Neural cell (in vitro differentiated cells): ENCODE measurements around the gene COP1. TPM values are rescaled to one million over a fixed set of nuclear protein-coding genes. Genes with fewer than 3 reads are reported as not detected.

Source experiments
- H2AFZ ChIP-seq: fragments of 200-600, 300-800 bp; sonication (generic), shearing (Covaris generic); 2 replicates; pipeline ENCODE4 v1.6.0; 2014; ENCODE audit warnings: low read depth, mild to moderate bottlenecking, antibody characterized with exemption, low read length, moderate library complexity
- H3F3A ChIP-seq: fragments of 200-600 bp; shearing (Covaris generic); 2 replicates; pipeline ENCODE4 v1.6.1; 2016; ENCODE audit warnings: mild to moderate bottlenecking, moderate library complexity, mixed read lengths, antibody characterized with exemption, low read length; ENCODE audit not compliant: insufficient read depth, poor library complexity, severe bottlenecking
- H3K27ac ChIP-seq: fragments of 200-600, 300-800 bp; sonication (generic), shearing (Covaris generic); 2 replicates; pipeline ENCODE4 v1.5.1; 2014; ENCODE audit warnings: mild to moderate bottlenecking, low read length, moderate library complexity
- H3K27me3 ChIP-seq: fragments of 300-800, 200-600 bp; sonication (generic), shearing (Covaris generic); 2 replicates; pipeline ENCODE4 v1.6.0; 2014; ENCODE audit warnings: mild to moderate bottlenecking, low read depth, low read length, moderate library complexity; ENCODE audit not compliant: insufficient read depth
- H3K36me3 ChIP-seq: fragments of 300-800, 200-600 bp; sonication (generic), shearing (Covaris generic); 2 replicates; pipeline ENCODE4 v1.5.1; 2014; ENCODE audit warnings: mild to moderate bottlenecking, antibody characterized with exemption, low read length, moderate library complexity; ENCODE audit not compliant: insufficient read depth
- H3K4me2 ChIP-seq: fragments of 300-800, 200-600 bp; sonication (generic), shearing (Covaris generic); 2 replicates; pipeline ENCODE4 v1.6.0; 2014; ENCODE audit warnings: mild to moderate bottlenecking, low read length
- H3K4me3 ChIP-seq: fragments of 300-800, 200-600 bp; sonication (generic), shearing (Covaris generic); 2 replicates; pipeline ENCODE4 v1.5.1; 2014; ENCODE audit warnings: mild to moderate bottlenecking, low read length, moderate library complexity
- H3K79me2 ChIP-seq: fragments of 200-600 bp; shearing (Covaris generic); replicated peaks from 2 replicates; pipeline ENCODE4 v1.6.0; 2014; ENCODE audit warnings: mild to moderate bottlenecking, low read length, moderate library complexity; ENCODE audit not compliant: insufficient read depth
- H3K9ac ChIP-seq: fragments of 300-800, 200-600 bp; sonication (generic), shearing (Covaris generic); 2 replicates; pipeline ENCODE4 v1.6.1; 2016; ENCODE audit warnings: mild to moderate bottlenecking, low read length, mixed read lengths
- H3K9me2 ChIP-seq: fragments of 200-600 bp; shearing (Covaris generic); 2 replicates; pipeline ENCODE4 v1.6.1; 2016; ENCODE audit warnings: mild to moderate bottlenecking, low read length, mixed read lengths; ENCODE audit not compliant: insufficient read depth
- H3K9me3 ChIP-seq: fragments of 200-600, 300-800 bp; sonication (generic), shearing (Covaris generic); 2 replicates; pipeline ENCODE4 v1.6.1; 2016; ENCODE audit warnings: mild to moderate bottlenecking, mixed run types, low read length, moderate library complexity, mixed read lengths
- H4K20me1 ChIP-seq: fragments of 200-600 bp; shearing (Covaris generic); 2 replicates; pipeline ENCODE4 v1.6.1; 2016; ENCODE audit warnings: mild to moderate bottlenecking, mixed run types; ENCODE audit not compliant: insufficient read depth
- CTCF ChIP-seq: fragments of 450-650 bp; IDR thresholded peaks from 2 replicates; pipeline ENCODE4 v1.5.1; 2014; ENCODE audit warnings: antibody characterized with exemption, mild to moderate bottlenecking, moderate library complexity; ENCODE audit not compliant: poor library complexity, severe bottlenecking
- EP300 ChIP-seq: fragments of 450-650 bp; conservative IDR thresholded peaks from 2 replicates; pipeline ENCODE4 v1.6.1; 2014; ENCODE audit warnings: antibody characterized with exemption, mild to moderate bottlenecking, moderate library complexity; ENCODE audit not compliant: poor library complexity, severe bottlenecking
- EZH2 ChIP-seq: fragments of 200-600, 300-800 bp; shearing (Covaris generic), sonication (generic); IDR thresholded peaks from 2 replicates; pipeline ENCODE4 v1.6.1; 2014; ENCODE audit warnings: antibody characterized with exemption, low read length, borderline replicate concordance, mild to moderate bottlenecking; ENCODE audit not compliant: insufficient read depth, poor library complexity, severe bottlenecking
- MXI1 ChIP-seq: fragments of 450-650 bp; conservative IDR thresholded peaks from 2 replicates; pipeline ENCODE4 v1.6.1; 2014; ENCODE audit warnings: antibody characterized with exemption, mild to moderate bottlenecking; ENCODE audit not compliant: poor library complexity, severe bottlenecking
- POLR2AphosphoS5 ChIP-seq: IDR thresholded peaks from 2 replicates; pipeline ENCODE4 v1.6.1; 2012
- RAD21 ChIP-seq: fragments of 450-650 bp; conservative IDR thresholded peaks from 2 replicates; pipeline ENCODE4 v1.6.1; 2014; ENCODE audit warnings: antibody characterized with exemption, mild to moderate bottlenecking, moderate library complexity
- SMC3 ChIP-seq: fragments of 450-650 bp; conservative IDR thresholded peaks from 2 replicates; pipeline ENCODE4 v1.6.1; 2014; ENCODE audit warnings: antibody characterized with exemption, mild to moderate bottlenecking, moderate library complexity; ENCODE audit not compliant: poor library complexity
- TAF1 ChIP-seq: IDR thresholded peaks from 2 replicates; pipeline ENCODE4 v1.6.1; 2012; ENCODE audit warnings: low read depth
- polyA plus RNA-seq: library from polyadenylated mRNA; depleted of rRNA; stranded (reverse); fragments of >200 nt; gene quantifications from 2 replicates; pipeline ENCODE4 v1.2.3, GENCODE V29; 2014
- TF ChIP-seq, protein P1 (sequence below): IDR thresholded peaks from 2 replicates; pipeline ENCODE4 v1.6.1; 2012; ENCODE audit warnings: borderline replicate concordance

Gene COP1
- polyA plus RNA-seq, 1 donor from 2014 or later, result 72.3 TPM

DNA sequence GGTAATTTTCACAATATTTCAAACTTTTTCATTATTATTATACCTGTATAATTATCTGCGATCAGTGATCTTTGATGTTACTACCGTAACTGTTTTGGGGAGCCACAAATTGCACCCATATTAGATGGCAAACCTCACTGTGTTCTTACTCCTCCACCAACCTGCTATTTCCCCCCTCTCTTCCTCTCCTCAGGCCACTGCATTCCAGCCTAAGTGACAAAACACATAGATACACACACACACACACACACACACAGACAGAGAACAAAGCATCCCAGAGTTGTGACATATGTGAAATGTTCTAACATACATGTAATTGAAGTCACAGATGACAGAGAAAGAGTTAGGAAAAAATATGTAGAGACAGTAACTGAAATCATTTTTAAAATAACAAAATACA lies 18.5 kb downstream of the COP1 start:
- no peak overlapping the region for H3K27ac ChIP-seq
- H3K79me2 ChIP-seq, result peaks cover 82% of the 10 kb centered on the region
- no peak overlapping the region for H3K4me2 ChIP-seq
- H3F3A ChIP-seq, result no peaks in the 10 kb centered on the region
- TF ChIP-seq, protein P1, sequence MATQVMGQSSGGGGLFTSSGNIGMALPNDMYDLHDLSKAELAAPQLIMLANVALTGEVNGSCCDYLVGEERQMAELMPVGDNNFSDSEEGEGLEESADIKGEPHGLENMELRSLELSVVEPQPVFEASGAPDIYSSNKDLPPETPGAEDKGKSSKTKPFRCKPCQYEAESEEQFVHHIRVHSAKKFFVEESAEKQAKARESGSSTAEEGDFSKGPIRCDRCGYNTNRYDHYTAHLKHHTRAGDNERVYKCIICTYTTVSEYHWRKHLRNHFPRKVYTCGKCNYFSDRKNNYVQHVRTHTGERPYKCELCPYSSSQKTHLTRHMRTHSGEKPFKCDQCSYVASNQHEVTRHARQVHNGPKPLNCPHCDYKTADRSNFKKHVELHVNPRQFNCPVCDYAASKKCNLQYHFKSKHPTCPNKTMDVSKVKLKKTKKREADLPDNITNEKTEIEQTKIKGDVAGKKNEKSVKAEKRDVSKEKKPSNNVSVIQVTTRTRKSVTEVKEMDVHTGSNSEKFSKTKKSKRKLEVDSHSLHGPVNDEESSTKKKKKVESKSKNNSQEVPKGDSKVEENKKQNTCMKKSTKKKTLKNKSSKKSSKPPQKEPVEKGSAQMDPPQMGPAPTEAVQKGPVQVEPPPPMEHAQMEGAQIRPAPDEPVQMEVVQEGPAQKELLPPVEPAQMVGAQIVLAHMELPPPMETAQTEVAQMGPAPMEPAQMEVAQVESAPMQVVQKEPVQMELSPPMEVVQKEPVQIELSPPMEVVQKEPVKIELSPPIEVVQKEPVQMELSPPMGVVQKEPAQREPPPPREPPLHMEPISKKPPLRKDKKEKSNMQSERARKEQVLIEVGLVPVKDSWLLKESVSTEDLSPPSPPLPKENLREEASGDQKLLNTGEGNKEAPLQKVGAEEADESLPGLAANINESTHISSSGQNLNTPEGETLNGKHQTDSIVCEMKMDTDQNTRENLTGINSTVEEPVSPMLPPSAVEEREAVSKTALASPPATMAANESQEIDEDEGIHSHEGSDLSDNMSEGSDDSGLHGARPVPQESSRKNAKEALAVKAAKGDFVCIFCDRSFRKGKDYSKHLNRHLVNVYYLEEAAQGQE, result no peak
- TF ChIP-seq EP300 (no peak), RAD21 (no peak), MXI1 (no peak), EZH2 (no peak), TAF1 (no peak), CTCF (no peak), POLR2AphosphoS5 (no peak), SMC3 (no peak)
- H4K20me1 ChIP-seq, result no peaks in the 10 kb centered on the region
- H2AFZ ChIP-seq, result no peak overlapping the region
- H3K36me3 ChIP-seq, result no peaks in the 10 kb centered on the region
- H3K4me3 ChIP-seq, result no peak overlapping the region
- H3K9me2 ChIP-seq, result no peaks in the 10 kb centered on the region
- no peaks in the 10 kb centered on the region for H3K9me3 ChIP-seq
- H3K27me3 ChIP-seq, result no peaks in the 10 kb centered on the region
- H3K9ac ChIP-seq, result no peak overlapping the region

- Histone ChIP-seq H2AFZ (no peak overlapping the region), H3K36me3 (no peaks in the 10 kb centered on the region), H3K4me2 (no peak overlapping the region), H3F3A (no peaks in the 10 kb centered on the region), H3K27ac (no peak overlapping the region), H3K9ac (no peak overlapping the region), H4K20me1 (no peaks in the 10 kb centered on the region), H3K27me3 (no peaks in the 10 kb centered on the region), H3K9me2 (no peaks in the 10 kb centered on the region), H3K9me3 (no peaks in the 10 kb centered on the region), H3K79me2 (peaks cover 75% of the 10 kb centered on the region), H3K4me3 (no peak overlapping the region)
- no peak for TF ChIP-seq MXI1
These were observed 20.1 kb downstream of the COP1 start for GRCh38 chr1:176187001-176187400.

GRCh38 chr1:176183618-176184017 lies 23.5 kb downstream of the COP1 start:
- Histone ChIP-seq H3K27me3 (no peaks in the 10 kb centered on the region), H3K27ac (no peak overlapping the region), H3K4me3 (no peak overlapping the region), H4K20me1 (no peaks in the 10 kb centered on the region), H3K79me2 (peaks cover 57% of the 10 kb centered on the region), H3K9me2 (no peaks in the 10 kb centered on the region), H3K4me2 (no peak overlapping the region), H3K36me3 (no peaks in the 10 kb centered on the region), H3K9ac (no peak overlapping the region), H2AFZ (no peak overlapping the region), H3F3A (no peaks in the 10 kb centered on the region), H3K9me3 (no peaks in the 10 kb centered on the region)
- TF ChIP-seq POLR2AphosphoS5, result no peak
- no peak for TF ChIP-seq EZH2
- no peak for TF ChIP-seq RAD21
- TF ChIP-seq SMC3, result no peak
- no peak for TF ChIP-seq CTCF
- no peak for TF ChIP-seq EP300
- TF ChIP-seq MXI1, result no peak
- no peak for TF ChIP-seq TAF1
- TF ChIP-seq, protein P1, result no peak
